GM18502 (cell line): Measurements from ENCODE around the gene NT5DC4.

Experiments used
- ATAC-seq: cut with Tn5 transposase; IDR thresholded peaks from one replicate; pipeline ENCODE4 v1.9.1; 2021; ENCODE audit warnings: mild to moderate bottlenecking; ENCODE audit not compliant: unreplicated experiment, poor library complexity

NT5DC4 gene

DNA sequence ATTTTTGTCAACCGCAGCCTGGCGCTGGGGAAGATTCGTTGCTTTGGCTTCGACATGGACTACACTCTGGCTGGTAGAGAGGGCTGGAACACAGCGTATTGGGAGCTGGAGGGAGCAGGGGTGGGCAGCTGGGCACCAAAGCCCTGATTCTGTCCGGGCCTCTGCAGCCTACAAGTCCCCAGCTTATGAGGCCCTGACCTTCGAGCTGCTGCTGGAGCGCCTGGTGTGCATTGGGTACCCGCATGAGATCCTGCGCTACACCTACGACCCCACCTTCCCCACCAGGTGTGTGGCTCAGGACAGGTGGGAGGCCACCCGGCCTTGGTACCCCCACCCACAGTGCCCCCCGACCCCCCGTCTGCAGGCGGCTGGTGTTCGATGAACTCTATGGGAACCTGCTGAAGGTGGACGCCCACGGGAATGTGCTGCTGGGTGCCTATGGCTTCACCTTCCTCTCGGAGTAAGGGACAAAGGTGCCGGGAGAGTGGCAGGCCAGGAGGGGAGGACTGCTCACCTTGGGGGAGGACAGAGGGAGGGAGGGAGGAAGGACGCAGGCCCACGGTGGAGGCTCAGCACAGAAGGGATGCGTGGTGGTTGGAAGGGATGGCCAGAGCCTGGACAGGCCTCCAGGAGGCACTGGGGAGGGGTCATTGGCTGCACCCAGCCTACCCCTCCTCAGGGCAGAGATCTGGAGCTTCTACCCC, 1.2 kb downstream of the NT5DC4 start:
- no peak for ATAC-seq

DNA sequence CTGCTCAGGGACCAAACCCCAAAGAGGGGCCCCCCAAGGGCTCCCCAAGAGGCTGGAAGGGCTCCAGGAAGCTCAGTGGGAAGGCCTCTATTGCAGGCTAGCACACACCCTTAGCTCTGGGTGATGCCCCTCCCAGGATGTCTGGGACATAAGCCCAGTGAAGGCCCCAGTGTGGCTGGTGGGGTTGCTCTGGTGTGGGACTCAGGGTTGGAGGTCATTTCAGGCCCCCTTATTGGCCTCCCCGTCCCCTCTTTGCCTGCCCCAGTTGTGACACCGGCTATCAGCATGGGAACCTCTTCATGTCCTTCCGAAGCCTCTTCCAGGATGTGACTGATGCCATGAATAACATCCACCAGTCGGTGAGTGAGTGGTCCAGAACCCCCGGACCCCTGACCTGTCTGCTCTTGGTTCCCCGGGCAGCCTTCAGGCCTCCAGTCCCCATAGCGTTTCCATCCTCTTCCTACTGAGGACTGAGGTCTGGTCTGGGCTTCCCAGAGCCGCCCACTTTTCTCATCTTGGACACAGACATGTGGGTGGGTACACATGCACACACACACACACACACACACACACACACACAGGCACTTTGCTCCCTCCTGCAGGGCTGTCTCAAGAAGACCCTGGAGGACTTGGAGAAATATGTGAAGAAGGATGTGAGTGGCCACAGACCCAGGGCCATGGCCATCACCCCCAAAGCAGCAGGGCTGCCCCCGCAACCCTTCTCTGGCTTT, 2.2 kb downstream of the NT5DC4 start:
- ATAC-seq = no peak

DNA sequence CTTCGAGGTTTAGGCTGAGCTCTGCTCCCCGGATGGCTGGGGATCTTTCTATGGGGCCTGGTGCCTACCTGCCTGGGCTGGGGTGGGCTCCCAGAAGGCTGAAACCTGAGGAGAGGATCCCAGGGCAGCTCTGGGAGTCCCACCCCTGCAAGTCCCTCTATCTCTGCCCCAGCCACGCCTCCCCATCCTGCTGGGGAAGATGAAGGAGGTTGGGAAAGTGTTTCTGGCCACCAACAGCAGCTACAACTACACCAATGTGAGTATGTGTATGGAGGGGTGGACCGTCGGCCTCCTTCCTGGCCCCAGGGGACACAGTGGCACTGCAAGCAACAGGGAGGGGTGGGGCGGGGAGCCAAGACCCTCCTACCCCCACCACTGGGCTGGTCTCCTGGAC, 2.7 kb downstream of the NT5DC4 start:
- ATAC-seq = no peak

DNA sequence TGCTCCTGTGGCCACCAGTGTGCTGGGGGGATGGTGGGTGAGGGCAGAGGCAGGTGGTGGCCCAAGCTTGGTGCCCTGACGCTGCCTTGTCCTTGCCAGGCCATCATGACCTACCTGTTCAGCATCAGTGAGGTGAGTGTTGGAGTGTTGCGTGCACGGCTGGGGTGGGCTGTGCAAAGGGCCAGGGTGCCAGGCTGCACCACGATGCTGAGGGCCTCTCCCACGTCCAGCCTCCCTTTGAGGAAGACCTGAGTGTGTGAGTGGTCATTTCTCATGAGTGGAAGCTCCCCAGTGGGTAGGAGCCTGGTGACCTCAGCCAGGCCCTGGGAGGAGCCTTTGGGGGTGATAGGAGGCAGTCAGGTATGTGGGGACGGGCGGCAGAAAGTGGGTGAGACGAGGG, 3.2 kb downstream of the NT5DC4 start:
- ATAC-seq = no peak

DNA sequence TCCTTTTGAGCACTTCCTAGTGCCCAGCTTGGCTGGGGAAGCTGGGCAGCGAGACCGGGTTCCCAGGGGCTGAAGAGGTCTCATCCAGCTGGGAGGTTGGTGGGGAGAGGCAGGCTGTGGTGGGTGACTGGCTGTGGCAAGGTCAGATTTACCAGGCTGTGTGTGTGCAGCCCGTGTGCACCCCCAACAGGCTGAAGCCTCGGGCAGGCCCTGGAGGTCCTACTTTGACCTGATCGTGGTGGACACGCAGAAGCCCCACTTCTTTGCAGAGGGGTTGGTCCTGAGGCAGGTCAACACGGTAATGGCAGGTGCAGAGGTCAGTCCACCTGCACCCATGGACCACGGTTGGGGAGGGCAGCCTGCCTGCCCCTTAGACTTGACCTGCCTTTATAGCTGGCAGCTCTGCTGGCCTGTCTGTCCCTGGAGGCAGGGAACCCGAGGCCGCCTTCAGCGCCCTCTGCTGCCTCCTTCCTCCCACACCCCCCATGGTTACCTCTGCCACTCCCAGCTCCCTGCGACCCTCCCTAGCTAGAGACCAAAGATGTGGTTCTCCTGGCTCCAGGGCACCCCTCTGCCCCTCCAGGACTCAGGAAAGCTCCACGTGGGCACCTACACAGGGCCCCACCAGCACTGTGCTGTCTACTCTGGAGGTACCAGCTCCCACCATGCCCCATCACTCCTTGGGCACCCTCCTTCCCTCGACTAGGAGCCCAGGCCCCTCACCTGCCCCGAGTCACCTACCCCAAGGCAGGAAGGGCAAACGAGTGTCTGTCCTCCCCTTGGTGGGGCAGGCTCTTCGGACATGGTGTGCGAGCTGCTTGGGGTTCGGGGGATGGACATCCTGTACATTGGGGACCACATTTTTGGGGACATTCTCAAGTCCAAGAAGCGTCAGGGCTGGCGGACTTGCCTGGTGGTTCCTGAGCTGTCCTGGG, 4.0 kb downstream of the NT5DC4 start:
- no peak for ATAC-seq

DNA sequence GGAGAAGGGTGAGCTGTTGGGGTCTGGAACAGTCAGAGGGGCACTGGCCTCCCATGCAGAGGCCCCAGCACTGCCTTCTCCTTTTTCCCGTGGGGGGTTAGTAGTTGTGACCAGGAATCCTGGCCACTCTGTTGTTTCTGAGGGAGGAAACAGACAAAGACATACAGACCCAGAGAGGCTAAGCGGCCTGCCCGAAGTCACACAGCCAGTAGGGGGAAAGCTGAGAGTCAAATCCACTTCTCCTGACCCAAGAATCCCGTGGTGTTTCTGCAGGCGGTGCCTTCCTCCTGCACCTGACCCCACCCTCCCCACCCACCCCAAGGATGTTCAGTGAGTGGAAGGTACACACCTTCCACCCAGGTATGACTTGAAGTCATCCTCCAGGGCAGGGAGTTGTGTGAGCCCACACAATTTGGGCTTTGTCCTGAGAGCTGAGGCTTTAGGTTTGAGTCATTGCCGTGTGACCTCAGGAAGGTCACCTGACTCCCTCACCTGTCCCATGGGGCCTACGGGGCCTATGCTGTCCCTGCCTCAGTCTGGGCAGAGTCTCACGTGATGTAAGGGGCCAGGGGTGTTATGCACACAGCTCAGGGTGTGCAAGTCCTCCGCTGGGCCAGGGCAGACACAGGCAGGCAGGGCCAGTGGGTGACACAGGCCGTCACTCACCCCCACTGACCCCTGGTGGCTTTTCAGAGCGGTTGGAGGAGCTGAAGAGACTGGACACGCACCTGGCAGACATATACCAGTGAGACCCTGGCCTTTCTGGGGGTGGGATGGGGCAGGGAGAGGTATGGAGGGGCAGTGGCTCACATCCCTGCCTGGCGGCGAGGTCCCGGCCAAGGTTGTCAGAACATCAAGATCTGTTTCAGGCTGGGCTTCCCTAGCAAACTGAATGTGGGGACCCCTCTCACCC, 5.0 kb downstream of the NT5DC4 start:
- peak; percentile 49 for ATAC-seq

DNA sequence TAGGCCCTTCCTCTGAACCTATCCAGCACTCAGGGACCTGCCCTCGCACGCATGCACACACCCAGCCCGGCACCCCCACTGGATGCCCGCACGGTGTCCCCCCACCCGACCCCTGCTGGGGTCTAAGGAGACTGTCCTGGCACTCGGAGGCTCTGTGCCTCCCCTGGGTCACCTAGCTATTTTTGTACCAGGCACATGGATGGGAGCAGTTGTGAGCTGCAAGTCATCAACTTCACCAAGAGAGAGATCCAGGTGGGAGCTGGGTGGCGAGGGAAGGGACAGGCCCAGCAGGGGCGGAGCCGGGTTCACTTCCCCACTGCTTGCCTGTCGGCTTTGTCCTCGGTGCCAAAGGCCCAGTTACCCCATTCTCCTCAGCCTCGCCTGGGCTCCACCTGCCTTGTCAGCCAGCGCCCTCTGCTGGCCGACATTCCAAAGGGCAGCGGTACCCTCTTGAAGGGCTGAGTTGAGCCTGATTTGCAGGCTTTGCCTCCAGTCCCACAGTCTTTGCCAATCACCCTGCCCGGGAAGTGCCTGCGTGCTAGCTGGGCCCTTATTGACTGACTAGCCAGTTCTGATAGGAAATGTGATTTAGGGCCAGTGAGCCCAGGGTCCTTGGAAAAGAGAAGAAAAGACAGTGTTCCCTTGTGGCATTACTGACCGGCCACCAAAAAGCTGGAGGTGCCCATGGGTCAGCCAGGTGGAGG, 5.8 kb downstream of the NT5DC4 start:
- ATAC-seq = peak; percentile 78

DNA sequence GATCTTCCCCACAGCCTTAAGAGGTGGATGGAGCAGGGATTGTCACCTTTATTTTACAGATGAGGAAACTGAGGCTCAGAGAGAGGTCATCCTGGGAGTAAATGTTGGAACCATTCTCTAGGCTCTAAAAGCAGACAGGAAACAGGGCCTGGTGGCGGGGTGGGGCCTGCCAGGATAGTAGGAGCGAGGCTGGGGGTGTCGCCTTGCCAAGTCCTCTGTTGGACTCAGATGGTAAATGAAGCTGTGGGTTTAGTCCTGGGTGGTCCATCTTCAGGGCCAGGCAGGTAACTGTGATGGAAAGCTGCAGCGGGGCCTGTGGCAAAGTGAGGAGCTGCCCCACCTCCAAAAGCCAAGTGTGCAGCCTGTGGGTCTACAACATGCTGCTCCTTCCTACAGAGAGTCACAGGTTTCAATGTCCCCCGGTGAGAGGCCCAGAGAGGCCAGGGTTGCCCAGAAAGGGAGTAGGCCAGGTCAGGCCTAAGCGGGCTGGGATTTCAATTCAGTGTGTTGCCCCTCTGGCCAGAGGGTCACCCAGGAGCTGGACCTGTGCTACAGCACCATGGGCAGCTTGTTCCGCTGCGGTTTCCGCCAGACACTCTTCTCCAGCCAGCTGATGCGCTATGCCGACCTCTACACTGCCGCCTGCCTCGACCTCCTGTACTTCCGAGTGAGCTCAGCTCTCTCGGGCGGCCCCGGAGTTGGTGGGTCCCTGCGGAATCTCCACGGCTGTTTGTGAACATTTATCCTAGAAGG, 6.6 kb downstream of the NT5DC4 start:
- no peak for ATAC-seq

DNA sequence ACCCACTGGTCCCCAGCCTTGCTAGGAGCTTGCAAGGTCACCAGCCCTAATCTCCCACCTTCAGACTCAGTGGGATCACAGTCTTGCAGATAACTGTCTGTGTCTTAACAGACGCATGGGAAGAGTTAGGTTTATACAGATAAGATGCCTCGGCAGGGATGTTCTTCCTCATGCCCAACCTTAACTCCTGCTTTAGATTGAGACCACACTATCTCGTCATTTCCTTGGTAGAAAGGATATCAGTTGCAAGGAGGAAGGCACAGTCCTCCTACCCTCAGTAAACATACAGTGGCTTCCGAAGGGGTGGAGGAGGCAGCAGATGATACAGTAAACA, 7.2 kb downstream of the NT5DC4 start:
- ATAC-seq = no peak

DNA sequence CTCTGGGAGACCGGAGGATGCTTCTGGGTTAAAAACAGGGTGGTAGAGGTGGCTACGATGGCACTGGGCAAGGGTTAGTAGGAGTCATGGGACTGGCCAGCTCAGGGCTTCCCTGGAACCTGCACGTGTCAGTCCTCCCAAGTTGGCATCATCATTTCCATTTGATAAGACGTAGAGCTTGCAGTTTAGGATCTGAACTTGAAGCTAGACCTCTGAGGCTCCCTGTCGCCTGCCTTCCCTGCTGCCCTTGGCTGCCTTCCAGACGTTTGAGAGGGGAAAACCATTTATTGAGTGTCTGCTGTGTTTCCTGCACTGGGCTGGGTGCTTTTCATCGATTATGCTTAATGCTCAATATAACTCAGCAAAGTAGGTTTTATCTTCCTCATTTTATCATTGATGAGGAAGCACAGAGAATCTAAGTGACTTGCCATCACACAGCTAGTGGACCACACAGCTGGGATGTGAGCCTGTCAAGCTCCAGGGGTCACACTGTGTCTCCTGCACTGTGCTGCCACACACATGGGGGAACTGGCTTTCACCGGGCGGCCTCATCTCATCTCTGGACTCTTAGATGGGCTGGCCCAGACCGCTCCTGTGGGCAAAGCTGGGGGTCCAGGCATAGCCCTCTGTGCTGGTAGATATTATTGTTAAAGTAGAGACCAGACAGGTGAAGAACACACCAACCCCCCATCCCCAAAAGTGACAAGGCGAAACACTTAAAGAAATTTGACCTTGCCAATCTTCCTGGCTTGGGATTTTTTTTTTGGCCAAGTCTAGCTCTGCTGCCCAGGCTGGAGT, 7.8 kb downstream of the NT5DC4 start:
- ATAC-seq = no peak

DNA sequence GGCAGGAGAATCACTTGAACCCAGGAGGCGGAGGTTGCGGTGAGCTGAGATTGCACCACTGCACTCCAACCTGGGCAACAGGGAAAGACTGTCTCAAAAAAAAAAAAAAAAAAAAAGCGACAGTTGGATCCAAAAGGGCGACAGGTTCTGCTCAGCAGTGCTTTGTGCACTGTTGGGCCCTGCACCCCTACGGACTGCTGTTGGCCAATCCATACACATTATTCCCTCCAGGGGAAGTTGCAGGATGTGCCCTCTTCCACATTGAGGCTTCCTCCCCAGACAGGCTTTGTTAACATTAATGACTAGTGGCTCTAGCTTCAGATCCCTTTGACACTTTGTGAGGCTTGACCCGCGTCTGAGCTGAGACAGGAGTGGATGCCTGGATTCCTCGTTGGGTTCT, 9.4 kb downstream of the NT5DC4 start:
- ATAC-seq = no peak

DNA sequence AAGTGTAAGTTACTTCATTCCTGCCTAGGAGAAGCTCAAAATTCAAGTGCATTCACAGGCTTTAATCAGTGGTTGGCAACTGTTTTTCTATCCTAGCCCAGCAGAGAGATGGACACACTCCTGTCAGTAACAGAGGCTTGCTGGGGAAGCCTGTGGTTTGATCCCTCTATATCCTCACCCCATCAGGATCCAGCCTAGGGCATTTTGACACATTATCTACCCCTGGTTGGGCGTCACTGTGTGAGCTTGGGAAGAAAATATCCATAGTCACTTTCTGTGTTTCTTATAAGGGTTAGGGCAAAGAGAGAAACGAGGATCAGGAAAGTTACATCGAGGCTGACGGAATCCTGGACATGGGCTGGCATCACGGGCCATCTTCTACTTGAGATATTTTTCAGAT, 10.0 kb downstream of the NT5DC4 start:
- no peak for ATAC-seq

DNA sequence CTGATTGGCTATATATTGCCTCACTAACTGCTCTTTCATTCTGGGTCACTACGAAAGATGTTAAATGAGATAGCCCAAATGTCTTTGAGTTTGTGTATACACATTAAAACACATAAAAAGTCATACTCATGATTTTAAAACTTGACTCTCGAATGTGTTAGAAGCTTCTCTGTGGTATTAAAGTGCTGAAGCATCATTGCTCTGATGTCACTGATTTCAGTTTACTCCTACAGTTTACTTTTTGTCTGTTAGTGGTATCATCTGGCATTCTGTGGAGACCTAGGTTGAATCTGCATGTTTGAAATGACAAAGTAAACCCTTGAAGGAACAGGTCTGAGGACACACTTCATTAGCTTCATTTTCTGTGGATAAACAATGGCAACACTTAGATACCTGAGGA, 10.7 kb downstream of the NT5DC4 start:
- ATAC-seq = no peak

DNA sequence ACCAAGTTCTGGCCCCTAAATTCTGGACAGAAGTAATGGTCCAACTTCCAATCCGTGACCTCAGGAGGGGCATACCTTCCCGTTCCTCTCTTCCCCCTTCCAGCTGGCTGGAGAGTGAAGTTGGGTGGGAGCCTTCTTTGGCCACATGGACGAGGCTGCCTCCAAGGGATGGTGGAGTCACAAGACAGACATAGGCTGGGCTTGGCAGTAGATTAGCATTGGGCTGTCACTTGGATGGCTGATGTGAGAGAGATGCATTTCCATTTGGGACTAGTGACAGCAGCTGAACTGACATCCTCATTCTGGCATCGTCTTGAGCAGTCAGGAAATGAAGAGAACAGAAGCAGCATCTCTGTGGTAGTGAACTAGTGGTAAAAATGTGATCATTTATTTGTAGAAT, 12.6 kb downstream of the NT5DC4 start:
- ATAC-seq = no peak

DNA sequence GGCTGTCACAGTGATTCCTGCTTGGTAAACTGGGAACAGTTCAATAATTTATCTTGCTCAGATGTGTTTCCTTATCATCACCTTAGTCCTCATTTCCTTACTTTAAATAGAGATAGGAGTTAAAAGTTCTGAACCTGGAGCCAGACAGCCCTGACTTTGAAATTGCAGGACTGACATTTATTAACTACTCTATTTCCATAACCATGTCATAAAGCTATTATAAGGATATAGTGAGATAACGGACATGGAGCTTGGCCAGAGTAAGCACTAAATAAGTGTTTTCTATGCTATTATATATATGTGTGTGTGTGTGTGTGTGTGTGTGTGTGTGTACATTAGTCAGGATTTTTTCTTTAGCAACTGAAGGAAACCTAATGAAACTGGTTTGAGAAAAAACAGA, 13.1 kb downstream of the NT5DC4 start:
- no peak for ATAC-seq

DNA sequence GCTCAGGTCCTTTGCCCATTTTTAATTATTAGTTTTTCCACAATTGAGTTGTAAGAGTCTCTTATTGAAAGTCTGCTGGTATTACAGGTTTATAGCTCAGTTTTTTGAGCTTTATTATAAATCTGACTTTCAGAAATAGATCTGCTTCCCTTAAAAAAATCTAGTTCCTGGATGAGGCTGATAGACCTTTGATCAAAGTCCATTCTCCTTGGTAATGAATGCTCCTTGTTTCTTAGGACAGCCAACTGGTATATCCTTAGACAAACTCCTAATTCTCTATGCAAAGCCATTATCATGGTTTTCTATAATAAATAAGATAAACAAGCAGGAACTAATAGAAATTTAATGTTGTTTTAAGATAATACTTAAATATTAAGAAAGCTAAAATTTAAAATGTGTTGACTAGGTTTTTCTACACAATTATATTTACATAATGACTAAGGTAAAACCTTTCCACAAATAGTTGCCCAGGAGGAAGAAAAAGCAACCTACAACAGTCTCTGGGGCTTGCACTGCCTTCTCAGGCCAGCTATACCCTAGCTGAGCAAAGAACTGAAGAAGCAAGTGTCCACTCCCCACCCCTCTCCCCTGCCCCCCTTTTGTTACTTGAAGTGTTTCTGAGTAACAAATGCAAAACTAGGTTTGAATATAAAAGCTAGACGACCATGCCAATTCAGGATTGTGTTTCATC, 16.9 kb downstream of the NT5DC4 start:
- ATAC-seq = no peak

DNA sequence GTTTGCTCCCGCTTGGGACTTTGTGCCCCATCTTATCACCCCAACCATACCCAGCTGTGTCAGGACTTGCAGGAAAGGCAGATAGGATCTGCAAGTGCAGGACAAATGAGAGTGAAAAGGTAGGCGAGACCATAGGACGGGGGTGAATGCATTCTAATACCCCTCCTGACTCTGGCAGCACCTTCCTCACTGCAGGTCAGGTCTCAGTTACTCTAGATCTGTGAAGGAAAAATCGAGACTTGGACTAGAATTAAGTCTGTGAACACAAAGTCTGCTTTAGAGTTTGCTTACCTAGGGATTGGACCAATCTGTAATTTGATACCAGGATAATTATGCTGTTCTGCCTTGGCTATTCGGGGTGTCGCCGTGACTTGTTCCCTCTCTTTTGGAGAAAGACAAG, 19.7 kb downstream of the NT5DC4 start:
- ATAC-seq = no peak
